Activated naive CD8-positive, alpha-beta T cell treated with anti-CD3 and anti-CD28 coated beads, Interleukin-2, amount 50 U/mL, for 24 hours (primary cell): Measurements from ENCODE around the gene CAV1.

ENCODE experiments used
- ATAC-seq: fragments of 150-1000 bp; cut with Tn5 transposase; one replicate; pipeline ENCODE4 v1.10.0; 2021
- DNase-seq: peaks from one replicate; pipeline ENCODE4 v3.0.0; 2021
- H3K27ac Mint-ChIP-seq: one replicate; pipeline ENCODE4 v1.8.0; 2021; ENCODE audit warnings: mild to moderate bottlenecking, mixed read lengths
- H3K27me3 Mint-ChIP-seq: one replicate; pipeline ENCODE4 v1.8.0; 2021; ENCODE audit warnings: mixed read lengths
- H3K36me3 Mint-ChIP-seq: one replicate; pipeline ENCODE4 v1.8.0; 2021; ENCODE audit warnings: low read depth, mixed read lengths
- H3K4me1 Mint-ChIP-seq: one replicate; pipeline ENCODE4 v1.8.0; 2021; ENCODE audit warnings: mixed read lengths
- H3K4me3 Mint-ChIP-seq: one replicate; pipeline ENCODE4 v1.8.0; 2021; ENCODE audit warnings: mild to moderate bottlenecking, moderate library complexity, mixed read lengths
- H3K9me3 Mint-ChIP-seq: one replicate; pipeline ENCODE4 v1.8.0; 2021; ENCODE audit warnings: mixed read lengths

CAV1 gene

GRCh38 chr7:116571037-116571436 lies 46.2 kb downstream of the CAV1 start:
- peaks cover 4% of the 10 kb centered on the region for H3K4me1 Mint-ChIP-seq
- peaks cover 22% of the 10 kb centered on the region for H3K27me3 Mint-ChIP-seq
- no peaks in the 10 kb centered on the region for H3K36me3 Mint-ChIP-seq
- no peak for DNase-seq
- no peaks in the 10 kb centered on the region for H3K9me3 Mint-ChIP-seq
- H3K4me3 Mint-ChIP-seq = no peak overlapping the region
- no peak overlapping the region for H3K27ac Mint-ChIP-seq
- no peak for ATAC-seq

- no peak for DNase-seq
These were observed 46.7 kb downstream of the CAV1 start for GRCh38 chr7:116571552-116571951.

GRCh38 chr7:116572036-116572435 lies 47.2 kb downstream of the CAV1 start:
- ATAC-seq (no peak), DNase-seq (no peak)
- no peaks in the 10 kb centered on the region for H3K9me3 Mint-ChIP-seq

More at GRCh38 chr7:116571552-116571951, 46.7 kb downstream of the CAV1 start:
- H3K27ac Mint-ChIP-seq = no peak overlapping the region
- H3K27me3 Mint-ChIP-seq = peaks cover 22% of the 10 kb centered on the region
- H3K4me3 Mint-ChIP-seq = no peak overlapping the region
- H3K4me1 Mint-ChIP-seq = peaks cover 8% of the 10 kb centered on the region
- H3K9me3 Mint-ChIP-seq = no peaks in the 10 kb centered on the region
- no peak for ATAC-seq
- no peaks in the 10 kb centered on the region for H3K36me3 Mint-ChIP-seq

GRCh38 chr7:116573541-116573940 lies 48.7 kb downstream of the CAV1 start:
- ATAC-seq (no peak), DNase-seq (no peak)
- Mint-ChIP-seq H3K27ac (no peak overlapping the region), H3K4me3 (no peak overlapping the region), H3K9me3 (no peaks in the 10 kb centered on the region), H3K27me3 (peaks cover 16% of the 10 kb centered on the region), H3K4me1 (peaks cover 26% of the 10 kb centered on the region), H3K36me3 (no peaks in the 10 kb centered on the region)

More at GRCh38 chr7:116572036-116572435, 47.2 kb downstream of the CAV1 start:
- no peaks in the 10 kb centered on the region for H3K36me3 Mint-ChIP-seq
- H3K27ac Mint-ChIP-seq = no peak overlapping the region
- H3K4me1 Mint-ChIP-seq = peaks cover 13% of the 10 kb centered on the region
- H3K4me3 Mint-ChIP-seq = no peak overlapping the region
- H3K27me3 Mint-ChIP-seq = peaks cover 19% of the 10 kb centered on the region

GRCh38 chr7:116574025-116574822 lies 49.4 kb downstream of the CAV1 start:
- no peaks in the 10 kb centered on the region for H3K9me3 Mint-ChIP-seq
- no peak overlapping the region for H3K27ac Mint-ChIP-seq
- no peak overlapping the region for H3K4me3 Mint-ChIP-seq
- peaks cover 14% of the 10 kb centered on the region for H3K27me3 Mint-ChIP-seq
- no peak for ATAC-seq
- H3K36me3 Mint-ChIP-seq = no peaks in the 10 kb centered on the region
- DNase-seq = no peak
- H3K4me1 Mint-ChIP-seq = peaks cover 27% of the 10 kb centered on the region

- no peak overlapping the region for H3K4me3 Mint-ChIP-seq
- DNase-seq = no peak
- no peaks in the 10 kb centered on the region for H3K36me3 Mint-ChIP-seq
- no peak for ATAC-seq
- H3K4me1 Mint-ChIP-seq = peaks cover 27% of the 10 kb centered on the region
- peaks cover 3% of the 10 kb centered on the region for H3K27me3 Mint-ChIP-seq
- H3K27ac Mint-ChIP-seq = no peak overlapping the region
- no peaks in the 10 kb centered on the region for H3K9me3 Mint-ChIP-seq
These were observed 51.0 kb downstream of the CAV1 start for GRCh38 chr7:116575853-116576252.

- H3K27me3 Mint-ChIP-seq = peaks cover 3% of the 10 kb centered on the region
- no peaks in the 10 kb centered on the region for H3K9me3 Mint-ChIP-seq
- H3K4me3 Mint-ChIP-seq = no peak overlapping the region
- H3K36me3 Mint-ChIP-seq = no peaks in the 10 kb centered on the region
- peak; percentile 43 for DNase-seq
- ATAC-seq = peak; percentile 92
- H3K4me1 Mint-ChIP-seq = peaks cover 27% of the 10 kb centered on the region
- H3K27ac Mint-ChIP-seq = peak overlapping the region; percentile 83
These were observed 51.8 kb downstream of the CAV1 start for GRCh38 chr7:116576350-116577319.

GRCh38 chr7:116577320-116577871 lies 52.6 kb downstream of the CAV1 start:
- H3K36me3 Mint-ChIP-seq = no peaks in the 10 kb centered on the region
- ATAC-seq (peak; percentile 77), DNase-seq (no peak)
- H3K27me3 Mint-ChIP-seq = no peaks in the 10 kb centered on the region
- H3K4me3 Mint-ChIP-seq = no peak overlapping the region
- H3K9me3 Mint-ChIP-seq = no peaks in the 10 kb centered on the region
- peaks cover 31% of the 10 kb centered on the region for H3K4me1 Mint-ChIP-seq
- H3K27ac Mint-ChIP-seq = peak overlapping the region; percentile 83

GRCh38 chr7:116578526-116578925 lies 53.7 kb downstream of the CAV1 start:
- no peak for DNase-seq
- Mint-ChIP-seq H3K9me3 (no peaks in the 10 kb centered on the region), H3K27me3 (no peaks in the 10 kb centered on the region), H3K4me3 (no peak overlapping the region), H3K36me3 (no peaks in the 10 kb centered on the region), H3K4me1 (peaks cover 42% of the 10 kb centered on the region), H3K27ac (no peak overlapping the region)
- ATAC-seq = no peak

GRCh38 chr7:116579322-116579721 lies 54.5 kb downstream of the CAV1 start:
- ATAC-seq (no peak), DNase-seq (no peak)
- H3K4me3 Mint-ChIP-seq = no peak overlapping the region
- no peaks in the 10 kb centered on the region for H3K36me3 Mint-ChIP-seq
- H3K9me3 Mint-ChIP-seq = no peaks in the 10 kb centered on the region
- no peak overlapping the region for H3K27ac Mint-ChIP-seq
- no peaks in the 10 kb centered on the region for H3K27me3 Mint-ChIP-seq
- H3K4me1 Mint-ChIP-seq = peaks cover 50% of the 10 kb centered on the region

GRCh38 chr7:116579835-116580234 lies 55.0 kb downstream of the CAV1 start:
- Mint-ChIP-seq H3K4me3 (no peak overlapping the region), H3K27me3 (no peaks in the 10 kb centered on the region), H3K4me1 (peaks cover 50% of the 10 kb centered on the region), H3K36me3 (no peaks in the 10 kb centered on the region), H3K27ac (no peak overlapping the region), H3K9me3 (no peaks in the 10 kb centered on the region)
- ATAC-seq (no peak), DNase-seq (no peak)

GRCh38 chr7:116582164-116582732 lies 57.4 kb downstream of the CAV1 start:
- DNase-seq (no peak), ATAC-seq (no peak)
- Mint-ChIP-seq H3K9me3 (no peaks in the 10 kb centered on the region), H3K36me3 (no peaks in the 10 kb centered on the region), H3K27ac (no peak overlapping the region), H3K4me3 (no peak overlapping the region), H3K27me3 (no peaks in the 10 kb centered on the region), H3K4me1 (peaks cover 36% of the 10 kb centered on the region)

- Mint-ChIP-seq H3K27ac (peak overlapping the region; percentile 80), H3K9me3 (no peaks in the 10 kb centered on the region), H3K4me1 (peaks cover 32% of the 10 kb centered on the region), H3K4me3 (peak overlapping the region; percentile 64), H3K27me3 (no peaks in the 10 kb centered on the region), H3K36me3 (no peaks in the 10 kb centered on the region)
- no peak for DNase-seq
- ATAC-seq = peak; percentile 45
These were observed 58.1 kb downstream of the CAV1 start for GRCh38 chr7:116582806-116583444.

- Mint-ChIP-seq H3K4me1 (peaks cover 36% of the 10 kb centered on the region), H3K4me3 (no peak overlapping the region), H3K27ac (peak overlapping the region; percentile 80), H3K9me3 (no peaks in the 10 kb centered on the region), H3K27me3 (no peaks in the 10 kb centered on the region), H3K36me3 (no peaks in the 10 kb centered on the region)
- no peak for DNase-seq
- ATAC-seq = peak; percentile 55
These were observed 58.8 kb downstream of the CAV1 start for GRCh38 chr7:116583653-116584052.
